A673 (cell line): ENCODE measurements around the gene LIN7B. TPM values are rescaled to one million over a fixed set of nuclear protein-coding genes. Genes with fewer than 3 reads are reported as not detected.
A peak's percentile ranks its signal among the peaks of the same experiment; 100 is the strongest.

Experiments used
- BruUV-seq: library from RNA; stranded (reverse); fragments of 400-500 nt; replicated peaks from 2 replicates; lab custom pipeline; 2021; lab: Mats Ljungman, UMichigan
- CTCF ChIA-PET: fragments of 300-600 bp; sonication (Branson Sonifier 250); formaldehyde crosslinking; loops from one replicate; lab custom pipeline; 2022; ENCODE audit warnings: antibody characterized with exemption; lab: Charles Lee
- POLR2A ChIA-PET: fragments of 300-600 bp; sonication (Branson Sonifier 250); formaldehyde crosslinking; loops from one replicate; lab custom pipeline; 2022; ENCODE audit warnings: antibody characterized with exemption; ENCODE audit not compliant: low non-redundant PET; lab: Charles Lee
- DNase-seq: peaks from one replicate; pipeline ENCODE4 v3.0.0-alpha.2; 2015; ENCODE audit warnings: low spot score
- H3K27ac ChIP-seq: fragments of 200-600 bp; sonication (generic); 2 replicates; pipeline ENCODE4 v1.5.1; 2016; ENCODE audit warnings: mixed run types, low read depth, mild to moderate bottlenecking, mixed read lengths, antibody characterized with exemption, low read length; ENCODE audit not compliant: poor library complexity, severe bottlenecking
- H3K27me3 ChIP-seq: fragments of 200-600 bp; sonication (generic); replicated peaks from 2 replicates; pipeline ENCODE4 v1.6.1; 2017; ENCODE audit warnings: mixed run types, low read depth, mild to moderate bottlenecking, mixed read lengths, antibody characterized with exemption, low read length; ENCODE audit not compliant: insufficient read depth, poor library complexity
- H3K36me3 ChIP-seq: fragments of 200-600 bp; sonication (generic); 2 replicates; pipeline ENCODE4 v1.6.1; 2016; ENCODE audit warnings: mixed run types, mild to moderate bottlenecking, mixed read lengths, antibody characterized with exemption, low read length; ENCODE audit not compliant: insufficient read depth, poor library complexity, severe bottlenecking
- H3K4me1 ChIP-seq: fragments of 200-600 bp; sonication (generic); 2 replicates; pipeline ENCODE4 v1.6.1; 2017; ENCODE audit warnings: mixed run types, mild to moderate bottlenecking, mixed read lengths, antibody characterized with exemption, low read length; ENCODE audit not compliant: insufficient read depth, poor library complexity, severe bottlenecking
- H3K4me3 ChIP-seq: fragments of 200-600 bp; sonication (generic); 2 replicates; pipeline ENCODE4 v1.5.1; 2016; ENCODE audit warnings: low read depth, mixed run types, mild to moderate bottlenecking, mixed read lengths, low read length; ENCODE audit not compliant: poor library complexity, severe bottlenecking
- H3K9me3 ChIP-seq: fragments of 200-600 bp; sonication (generic); 2 replicates; pipeline ENCODE4 v1.6.1; 2016; ENCODE audit warnings: mixed run types, low read depth, mild to moderate bottlenecking, mixed read lengths, antibody characterized with exemption, low read length; ENCODE audit not compliant: poor library complexity, severe bottlenecking
- CTCF ChIP-seq: fragments of 300-800, 200-600 bp; sonication (generic); conservative IDR thresholded peaks from 2 replicates; pipeline ENCODE4 v1.5.1; 2017; ENCODE audit warnings: low read depth, mild to moderate bottlenecking, antibody characterized with exemption, low read length, moderate library complexity, mixed read lengths
- EZH2 ChIP-seq: fragments of 200-600 bp; sonication (generic); IDR thresholded peaks from 2 replicates; pipeline ENCODE4 v1.6.1; 2017; ENCODE audit warnings: borderline replicate concordance, low read depth, mild to moderate bottlenecking, mixed read lengths, antibody characterized with exemption, low read length; ENCODE audit not compliant: poor library complexity, severe bottlenecking
- intact Hi-C: fragments of 100-400 bp; cut with micrococcal nuclease; formaldehyde crosslinking; loops from one replicate; pipeline ENCODE4 v1.10.0; 2022; ENCODE audit not compliant: unreplicated experiment
- total RNA-seq: library from RNA; stranded (reverse); gene quantifications from 2 replicates; pipeline ENCODE4 v1.2.3, GENCODE V29; 2021

The LIN7B gene
- total RNA-seq, 1 experiment from 2014 or later: 19.9 TPM

- Histone ChIP-seq H3K4me1 (peaks cover 9% of the 10 kb centered on the region), H3K36me3 (peaks cover 40% of the 10 kb centered on the region), H3K9me3 (no peaks in the 10 kb centered on the region), H3K4me3 (peak overlapping the region; percentile 88), H3K27me3 (no peaks in the 10 kb centered on the region), H3K27ac (peak overlapping the region; percentile 97)
- intact Hi-C loops: no loop called here
- ChIA-PET CTCF (no interaction called here), POLR2A (no interaction called here)
- no peak for TF ChIP-seq EZH2
- DNase-seq: no peak
- no TSS peak for BruUV-seq
Measured at GRCh38 chr19:49086296-49086695, 27.9 kb upstream of the LIN7B start.

GRCh38 chr19:49091391-49092038 is 22.7 kb upstream of the LIN7B start:
- H3K4me3 ChIP-seq: no peak overlapping the region
- BruUV-seq: no TSS peak
- H3K4me1 ChIP-seq: peaks cover 4% of the 10 kb centered on the region
- TF ChIP-seq CTCF: no peak
- TF ChIP-seq EZH2: no peak
- no peak for DNase-seq
- ChIA-PET POLR2A (interaction anchor here (0.6 kb wide), 1 partner anchor 17 kb away, joined by 3 read pairs; no protein-coding TSS in a partner anchor), CTCF (no interaction called here)
- H3K9me3 ChIP-seq: no peaks in the 10 kb centered on the region
- peaks cover 86% of the 10 kb centered on the region for H3K36me3 ChIP-seq
- no peaks in the 10 kb centered on the region for H3K27me3 ChIP-seq
- intact Hi-C loops: no loop called here
- no peak overlapping the region for H3K27ac ChIP-seq

GRCh38 chr19:49092686-49093085 is 21.5 kb upstream of the LIN7B start:
- no peak overlapping the region for H3K4me3 ChIP-seq
- ChIA-PET POLR2A (no interaction called here), CTCF (no interaction called here)
- peaks cover 90% of the 10 kb centered on the region for H3K36me3 ChIP-seq
- no peaks in the 10 kb centered on the region for H3K27me3 ChIP-seq
- H3K27ac ChIP-seq: no peak overlapping the region
- intact Hi-C loops: no loop called here
- no peaks in the 10 kb centered on the region for H3K9me3 ChIP-seq
- no peaks in the 10 kb centered on the region for H3K4me1 ChIP-seq
- BruUV-seq: no TSS peak
- DNase-seq: no peak
- no peak for TF ChIP-seq EZH2
- TF ChIP-seq CTCF: no peak
